ENCODE results near the gene STRIP2.

- TF ChIP-seq NR3C1 (CRISPR knock-in tag; conservative IDR thresholded peaks at IDR 0.05; ENCODE audit: low read depth) (no peak), FOXK1 (CRISPR knock-in tag; IDR thresholded peaks at IDR 0.05) (no peak), ZNF232 (CRISPR knock-in tag; IDR thresholded peaks at IDR 0.05) (no peak), ESRRA (CRISPR knock-in tag; IDR thresholded peaks at IDR 0.05; ENCODE audit: borderline replicate concordance) (no peak), NFYB (CRISPR knock-in tag; conservative IDR thresholded peaks at IDR 0.05; ENCODE audit: low read depth) (no peak), CREM (CRISPR knock-in tag; IDR thresholded peaks at IDR 0.05) (no peak)
- TF ChIP-seq, protein P1, sequence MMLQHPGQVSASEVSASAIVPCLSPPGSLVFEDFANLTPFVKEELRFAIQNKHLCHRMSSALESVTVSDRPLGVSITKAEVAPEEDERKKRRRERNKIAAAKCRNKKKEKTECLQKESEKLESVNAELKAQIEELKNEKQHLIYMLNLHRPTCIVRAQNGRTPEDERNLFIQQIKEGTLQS (CRISPR knock-in tag; conservative IDR thresholded peaks at IDR 0.05), result no peak
- TF ChIP-seq, protein P2, sequence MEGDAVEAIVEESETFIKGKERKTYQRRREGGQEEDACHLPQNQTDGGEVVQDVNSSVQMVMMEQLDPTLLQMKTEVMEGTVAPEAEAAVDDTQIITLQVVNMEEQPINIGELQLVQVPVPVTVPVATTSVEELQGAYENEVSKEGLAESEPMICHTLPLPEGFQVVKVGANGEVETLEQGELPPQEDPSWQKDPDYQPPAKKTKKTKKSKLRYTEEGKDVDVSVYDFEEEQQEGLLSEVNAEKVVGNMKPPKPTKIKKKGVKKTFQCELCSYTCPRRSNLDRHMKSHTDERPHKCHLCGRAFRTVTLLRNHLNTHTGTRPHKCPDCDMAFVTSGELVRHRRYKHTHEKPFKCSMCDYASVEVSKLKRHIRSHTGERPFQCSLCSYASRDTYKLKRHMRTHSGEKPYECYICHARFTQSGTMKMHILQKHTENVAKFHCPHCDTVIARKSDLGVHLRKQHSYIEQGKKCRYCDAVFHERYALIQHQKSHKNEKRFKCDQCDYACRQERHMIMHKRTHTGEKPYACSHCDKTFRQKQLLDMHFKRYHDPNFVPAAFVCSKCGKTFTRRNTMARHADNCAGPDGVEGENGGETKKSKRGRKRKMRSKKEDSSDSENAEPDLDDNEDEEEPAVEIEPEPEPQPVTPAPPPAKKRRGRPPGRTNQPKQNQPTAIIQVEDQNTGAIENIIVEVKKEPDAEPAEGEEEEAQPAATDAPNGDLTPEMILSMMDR (IDR thresholded peaks at IDR 0.05), result no peak
These were observed 28.2 kb downstream of the STRIP2 start for GRCh38 chr7:129462420-129462819.

Data from WTC11 (cell line).